Naive thymus-derived CD8-positive, alpha-beta T cell (primary cell): ENCODE results near the gene TP53TG5. TPM values are rescaled to one million over a fixed set of nuclear protein-coding genes. Genes with fewer than 3 reads are reported as not detected.

Experiments used
- ATAC-seq, 2 donors: fragments of 150-1000 bp; cut with Tn5 transposase in 1 of 2; sonication (Bioruptor Pico), chemical (Tn5 transposase) in 1 of 2; 1 replicate in 1 of 2; 2 replicates in 1 of 2; pipeline ENCODE4 v1.10.0; 2021; ENCODE audit warnings: mild to moderate bottlenecking in 2 of 2, moderate library complexity in 2 of 2
- POLR2A ChIA-PET: fragments of 350-600 bp; sonication (Branson Sonifier 250); formaldehyde crosslinking; loops from one replicate; lab custom pipeline; 2021; ENCODE audit warnings: antibody characterized with exemption; lab: Charles Lee
- DNase-seq, 10 donors: peaks; one replicate each; pipeline versions ENCODE4 v3.0.0 to v3.0.0-alpha.2; 2020 to 2022
- H3K27ac Mint-ChIP-seq, 10 donors: one replicate each; pipeline ENCODE4 v1.8.0; 2020 to 2022; ENCODE audit warnings: mild to moderate bottlenecking in 10 of 10, mixed read lengths in 10 of 10, moderate library complexity in 4 of 10, inconsistent platforms in 1 of 10
- H3K27me3 Mint-ChIP-seq, 5 donors: one replicate each; pipeline ENCODE4 v1.8.0; 2021 to 2022; ENCODE audit warnings: mixed read lengths in 5 of 5
- H3K36me3 Mint-ChIP-seq, 3 donors: one replicate each; pipeline ENCODE4 v1.8.0; 2020 to 2022; ENCODE audit warnings: mixed read lengths in 3 of 3, mild to moderate bottlenecking in 2 of 3, inconsistent platforms in 1 of 3
- H3K4me1 Mint-ChIP-seq, 4 donors: one replicate each; pipeline ENCODE4 v1.8.0; 2021 to 2022; ENCODE audit warnings: mixed read lengths in 4 of 4
- H3K4me3 Mint-ChIP-seq, 10 donors: one replicate each; pipeline ENCODE4 v1.8.0; 2020 to 2022; ENCODE audit warnings: mild to moderate bottlenecking in 10 of 10, mixed read lengths in 10 of 10, moderate library complexity in 6 of 10, inconsistent platforms in 1 of 10
- H3K9me3 Mint-ChIP-seq, 9 donors: one replicate each; pipeline ENCODE4 v1.8.0; 2020 to 2022; ENCODE audit warnings: mixed read lengths in 9 of 9, mild to moderate bottlenecking in 3 of 9, inconsistent platforms in 1 of 9, moderate library complexity in 1 of 9
- polyA plus RNA-seq, 3 donors: library from polyadenylated mRNA; unstranded; fragments of 300-500 nt; fragmentation: Illumina TruSeq; gene quantifications; one replicate each; pipeline ENCODE4 v1.2.3, GENCODE V29; 2021
- total RNA-seq, 8 experiments: library from RNA in 2 of 8; stranded (reverse) in 2 of 8; gene quantifications; one replicate each; pipeline ENCODE4 v1.2.3 and lab custom pipeline; 2021 to 2026

The TP53TG5 gene
- total and polyA plus RNA-seq, 5 experiments from 2014 or later = 0.42 to 0.55 (median 0.47) TPM; not detected in 2

GRCh38 chr20:45340951-45341350 lies 37.2 kb downstream of the TP53TG5 start:
- ATAC-seq = no peak
- no peaks in the 10 kb centered on the region for H3K9me3 Mint-ChIP-seq
- POLR2A ChIA-PET = no interaction called here
- H3K27me3 Mint-ChIP-seq = peaks cover 3 to 18% (median 14%) of the 10 kb centered on the region in 5 donors
- H3K4me3 Mint-ChIP-seq = no peak overlapping the region
- H3K36me3 Mint-ChIP-seq = no peaks in the 10 kb centered on the region
- H3K4me1 Mint-ChIP-seq = peaks cover 0 to 2% (median 0%) of the 10 kb centered on the region in 4 donors
- no peak for DNase-seq
- peak overlapping the region in 1 of 10 donors; percentile 34 for H3K27ac Mint-ChIP-seq

- peaks cover 3 to 13% (median 8%) of the 10 kb centered on the region in 5 donors for H3K27me3 Mint-ChIP-seq
- H3K9me3 Mint-ChIP-seq = no peaks in the 10 kb centered on the region
- no peaks in the 10 kb centered on the region for H3K4me1 Mint-ChIP-seq
- POLR2A ChIA-PET = no interaction called here
- H3K36me3 Mint-ChIP-seq = no peaks in the 10 kb centered on the region
- no peak for ATAC-seq
- H3K4me3 Mint-ChIP-seq = no peak overlapping the region
- DNase-seq = no peak
- no peak overlapping the region for H3K27ac Mint-ChIP-seq
These were observed 37.8 kb downstream of the TP53TG5 start for GRCh38 chr20:45340236-45340847.

- no peak for ATAC-seq
- peaks cover 0 to 10% (median 3%) of the 10 kb centered on the region in 5 donors for H3K27me3 Mint-ChIP-seq
- no peaks in the 10 kb centered on the region for H3K9me3 Mint-ChIP-seq
- no peaks in the 10 kb centered on the region for H3K4me1 Mint-ChIP-seq
- POLR2A ChIA-PET = no interaction called here
- H3K27ac Mint-ChIP-seq = no peak overlapping the region
- H3K36me3 Mint-ChIP-seq = no peaks in the 10 kb centered on the region
- DNase-seq = no peak
- H3K4me3 Mint-ChIP-seq = no peak overlapping the region
These were observed 38.3 kb downstream of the TP53TG5 start for GRCh38 chr20:45339799-45340198.

- Mint-ChIP-seq H3K27ac (no peak overlapping the region), H3K27me3 (peaks cover 0 to 8% (median 0%) of the 10 kb centered on the region in 5 donors), H3K36me3 (no peaks in the 10 kb centered on the region), H3K4me1 (no peaks in the 10 kb centered on the region), H3K4me3 (no peak overlapping the region), H3K9me3 (no peaks in the 10 kb centered on the region)
- DNase-seq (no peak), ATAC-seq (no peak)
- POLR2A ChIA-PET = no interaction called here
These were observed 39.0 kb downstream of the TP53TG5 start for GRCh38 chr20:45339084-45339483.

GRCh38 chr20:45338121-45339030 lies 39.7 kb downstream of the TP53TG5 start:
- Mint-ChIP-seq H3K4me3 (no peak overlapping the region), H3K27me3 (peaks cover 0 to 7% (median 0%) of the 10 kb centered on the region in 5 donors), H3K9me3 (no peaks in the 10 kb centered on the region), H3K4me1 (no peaks in the 10 kb centered on the region), H3K27ac (no peak overlapping the region), H3K36me3 (no peaks in the 10 kb centered on the region)
- ATAC-seq (no peak), DNase-seq (no peak)
- POLR2A ChIA-PET = no interaction called here

- no peak overlapping the region for H3K27ac Mint-ChIP-seq
- ATAC-seq = no peak
- no peaks in the 10 kb centered on the region for H3K36me3 Mint-ChIP-seq
- H3K4me3 Mint-ChIP-seq = no peak overlapping the region
- H3K27me3 Mint-ChIP-seq = peaks cover 0 to 2% (median 0%) of the 10 kb centered on the region in 5 donors
- no peaks in the 10 kb centered on the region for H3K9me3 Mint-ChIP-seq
- H3K4me1 Mint-ChIP-seq = no peaks in the 10 kb centered on the region
- POLR2A ChIA-PET = no interaction called here
- DNase-seq = no peak
These were observed 40.6 kb downstream of the TP53TG5 start for GRCh38 chr20:45337367-45338120.

- no peak overlapping the region for H3K27ac Mint-ChIP-seq
- no peaks in the 10 kb centered on the region for H3K9me3 Mint-ChIP-seq
These were observed 41.4 kb downstream of the TP53TG5 start for GRCh38 chr20:45336530-45337366.

GRCh38 chr20:45330476-45330875 lies 47.6 kb downstream of the TP53TG5 start:
- ATAC-seq (no peak), DNase-seq (no peak)
- POLR2A ChIA-PET = no interaction called here
- Mint-ChIP-seq H3K4me1 (no peaks in the 10 kb centered on the region), H3K36me3 (no peaks in the 10 kb centered on the region), H3K4me3 (no peak overlapping the region), H3K9me3 (no peaks in the 10 kb centered on the region), H3K27ac (no peak overlapping the region), H3K27me3 (no peaks in the 10 kb centered on the region)

More at GRCh38 chr20:45336530-45337366, 41.4 kb downstream of the TP53TG5 start:
- ATAC-seq (no peak), DNase-seq (no peak)
- H3K4me3 Mint-ChIP-seq = no peak overlapping the region
- POLR2A ChIA-PET = interaction anchor here (0.6 kb wide), 1 partner anchor 11 kb away, joined by 4 read pairs; no protein-coding TSS in a partner anchor
- H3K4me1 Mint-ChIP-seq = no peaks in the 10 kb centered on the region
- peaks cover 0 to 2% (median 0%) of the 10 kb centered on the region in 5 donors for H3K27me3 Mint-ChIP-seq
- H3K36me3 Mint-ChIP-seq = no peaks in the 10 kb centered on the region

- H3K27me3 Mint-ChIP-seq = no peaks in the 10 kb centered on the region
- H3K4me1 Mint-ChIP-seq = no peaks in the 10 kb centered on the region
- H3K36me3 Mint-ChIP-seq = no peaks in the 10 kb centered on the region
- H3K27ac Mint-ChIP-seq = no peak overlapping the region
- POLR2A ChIA-PET = no interaction called here
- no peaks in the 10 kb centered on the region for H3K9me3 Mint-ChIP-seq
- H3K4me3 Mint-ChIP-seq = no peak overlapping the region
- DNase-seq (no peak), ATAC-seq (no peak)
These were observed 48.4 kb downstream of the TP53TG5 start for GRCh38 chr20:45329497-45330319.

- H3K27ac Mint-ChIP-seq = no peak overlapping the region
- ATAC-seq = no peak
- POLR2A ChIA-PET = no interaction called here
These were observed 49.7 kb downstream of the TP53TG5 start for GRCh38 chr20:45328451-45328850.

GRCh38 chr20:45325371-45325770 lies 52.8 kb downstream of the TP53TG5 start:
- no peak overlapping the region for H3K4me3 Mint-ChIP-seq
- ATAC-seq (no peak), DNase-seq (no peak)
- H3K4me1 Mint-ChIP-seq = peaks cover 2 to 11% (median 8%) of the 10 kb centered on the region in 4 donors
- H3K36me3 Mint-ChIP-seq = no peaks in the 10 kb centered on the region
- no peak overlapping the region for H3K27ac Mint-ChIP-seq
- no peaks in the 10 kb centered on the region for H3K27me3 Mint-ChIP-seq
- no peaks in the 10 kb centered on the region for H3K9me3 Mint-ChIP-seq
- POLR2A ChIA-PET = interaction anchor here (0.8 kb wide), 1 partner anchor 10 kb away, joined by 4 read pairs; no protein-coding TSS in a partner anchor

More at GRCh38 chr20:45328451-45328850, 49.7 kb downstream of the TP53TG5 start:
- Mint-ChIP-seq H3K4me3 (no peak overlapping the region), H3K9me3 (no peaks in the 10 kb centered on the region), H3K36me3 (no peaks in the 10 kb centered on the region), H3K27me3 (no peaks in the 10 kb centered on the region), H3K4me1 (no peaks in the 10 kb centered on the region)
- DNase-seq = no peak
